HEK293T (cell line): Measurements from ENCODE around the gene LRRC8A.

Experiments used
- CTCF ChIA-PET: fragments of 350-600 bp; formaldehyde crosslinking; extraction: SDS; loops from one replicate; lab custom pipeline; 2021; ENCODE audit warnings: antibody characterized with exemption, inconsistent platforms; lab: Yijun Ruan, JAX
- POLR2A ChIA-PET: fragments of 350-600 bp; formaldehyde crosslinking; extraction: SDS; loops from one replicate; lab custom pipeline; 2020; ENCODE audit warnings: antibody characterized with exemption, inconsistent platforms; lab: Yijun Ruan, JAX
- DNase-seq: peaks from one replicate; pipeline ENCODE4 v3.0.0; 2012; ENCODE audit warnings: mixed read lengths; ENCODE audit errors: extremely low spot score
- ARNT ChIP-seq: fragments of 450-650 bp; IDR thresholded peaks from 2 replicates; pipeline ENCODE4 v1.6.1; 2017; ENCODE audit warnings: mild to moderate bottlenecking
- BHLHE40 ChIP-seq: fragments of 450-650 bp; IDR thresholded peaks from 2 replicates; pipeline ENCODE4 v1.6.1; 2016; ENCODE audit warnings: mild to moderate bottlenecking, moderate library complexity, borderline replicate concordance
- CTBP1 ChIP-seq: fragments of 450-650 bp; IDR thresholded peaks from 2 replicates; pipeline ENCODE4 v1.6.1; 2016; ENCODE audit warnings: borderline replicate concordance
- ELF4 ChIP-seq: fragments of 450-650 bp; IDR thresholded peaks from 2 replicates; pipeline ENCODE4 v1.6.1; 2017; ENCODE audit warnings: antibody characterized with exemption
- FOXA1 ChIP-seq: fragments of 450-650 bp; IDR thresholded peaks from 2 replicates; pipeline ENCODE4 v1.6.1; 2016; ENCODE audit warnings: mild to moderate bottlenecking
- FOXK2 ChIP-seq: fragments of 450-650 bp; IDR thresholded peaks from 2 replicates; pipeline ENCODE4 v1.6.1; 2016; ENCODE audit warnings: mild to moderate bottlenecking
- FOXM1 ChIP-seq: fragments of 450-650 bp; IDR thresholded peaks from 2 replicates; pipeline ENCODE4 v1.6.1; 2017; ENCODE audit warnings: mild to moderate bottlenecking, borderline replicate concordance
- HDGF ChIP-seq: fragments of 450-650 bp; IDR thresholded peaks from 2 replicates; pipeline ENCODE4 v1.6.1; 2017; ENCODE audit warnings: antibody characterized with exemption, borderline replicate concordance
- L3MBTL2 ChIP-seq: fragments of 450-650 bp; conservative IDR thresholded peaks from 2 replicates; pipeline ENCODE4 v1.6.1; 2016; ENCODE audit warnings: mild to moderate bottlenecking
- LEF1 ChIP-seq: fragments of 450-650 bp; IDR thresholded peaks from 2 replicates; pipeline ENCODE4 v1.6.1; 2017; ENCODE audit warnings: mild to moderate bottlenecking, borderline replicate concordance
- NFRKB ChIP-seq: fragments of 450-650 bp; IDR thresholded peaks from 2 replicates; pipeline ENCODE4 v1.6.1; 2016; ENCODE audit warnings: mild to moderate bottlenecking, moderate library complexity
- SP1 ChIP-seq: fragments of 450-650 bp; IDR thresholded peaks from 2 replicates; pipeline ENCODE4 v1.6.1; 2017
- SUZ12 ChIP-seq: fragments of 450-650 bp; IDR thresholded peaks from 2 replicates; pipeline ENCODE4 v1.6.1; 2016; ENCODE audit warnings: mild to moderate bottlenecking
- TARDBP ChIP-seq: fragments of 450-650 bp; IDR thresholded peaks from 2 replicates; pipeline ENCODE4 v1.6.1; 2016
- ZNF384 ChIP-seq: fragments of 450-650 bp; IDR thresholded peaks from 2 replicates; pipeline ENCODE4 v1.6.1; 2016
- TF ChIP-seq, protein P1 (sequence below): fragments of 450-650 bp; IDR thresholded peaks from 2 replicates; pipeline ENCODE4 v1.6.1; 2016

Gene LRRC8A

DNA sequence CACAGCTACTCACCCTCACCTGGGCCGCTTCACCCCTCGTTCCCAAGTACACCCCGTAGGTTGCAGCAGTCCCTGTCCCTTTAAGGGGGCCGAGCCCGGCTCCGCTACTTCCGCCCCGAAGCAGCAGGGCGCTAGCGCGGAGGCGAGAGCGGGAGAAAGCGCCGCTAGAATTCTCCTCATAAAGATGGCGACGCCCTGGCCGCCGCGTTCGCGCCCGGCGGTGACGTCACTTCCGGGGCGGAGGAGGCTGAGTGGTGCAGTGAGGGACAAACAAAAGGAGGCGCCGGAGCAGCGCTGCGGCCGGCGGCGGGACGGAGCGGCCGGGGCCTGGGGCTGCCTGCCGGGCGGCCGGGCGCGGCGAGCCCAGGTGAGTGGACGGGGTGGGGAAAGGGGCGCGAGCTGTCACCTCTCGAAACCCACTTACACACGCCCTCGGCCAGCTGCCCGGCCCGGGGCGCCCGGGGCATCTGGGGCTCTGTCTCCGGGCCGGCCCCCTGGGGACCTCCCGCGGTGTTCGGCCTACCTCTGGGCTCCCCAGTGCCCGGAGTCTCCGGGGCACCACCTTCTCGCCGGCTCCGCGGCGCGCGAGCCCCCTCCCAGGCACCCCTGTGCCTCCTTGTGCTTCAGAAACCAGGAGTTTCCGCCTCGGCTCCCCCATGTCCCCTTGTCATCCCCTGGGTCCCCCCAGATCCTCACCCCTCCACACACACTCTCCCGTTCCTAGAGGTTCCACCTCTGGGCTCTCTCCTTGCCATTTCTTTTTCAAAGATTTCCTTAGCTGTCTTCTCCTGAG is at the start of gene LRRC8A, which contains the start of gene KYAT1:
Gene LRRC8A (plus strand): TSS at position 250 of the 793 bp plus-strand sequence. CDS start 25,032 bp downstream, outside the sequence.
Gene KYAT1 (minus strand): TSS at position 67 of the 793 bp plus-strand sequence. CDS start 36,545 bp downstream, outside the sequence.
- TF ChIP-seq SP1 (no peak), FOXM1 (peak; percentile 60), FOXK2 (no peak), HDGF (no peak), ELF4 (peak; percentile 78)
- peak; percentile 97 for DNase-seq
- ChIA-PET POLR2A (interaction anchor here (0.6 to 1.5 kb wide), 4 partner anchors 13 to 64 kb away, joined by 3 to 4 read pairs (median 3); partner anchors contain the start of genes ENDOG and SPOUT1), CTCF (interaction anchor here (1.4 kb wide), 1 partner anchor 148 kb away, joined by 3 read pairs; no protein-coding TSS in a partner anchor)

DNA sequence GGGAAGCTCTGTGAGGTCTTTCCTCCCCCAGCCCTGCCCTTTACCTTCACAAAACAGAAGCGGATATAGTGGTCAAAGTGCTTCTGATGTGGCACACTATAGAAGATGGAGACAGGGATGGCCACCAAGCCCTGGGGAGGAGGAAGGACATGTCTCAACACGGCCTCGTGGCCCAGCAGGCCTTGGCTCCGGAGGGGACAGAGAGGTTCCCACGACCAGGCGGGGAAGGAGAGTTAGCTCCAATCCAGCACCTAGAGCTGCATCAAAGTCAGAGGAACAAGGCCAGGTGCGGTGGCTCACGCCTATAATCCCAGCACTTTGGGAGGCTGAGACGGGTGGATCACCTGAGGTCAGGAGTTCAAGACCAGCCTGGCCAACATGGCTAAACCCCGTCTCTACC is 48.2 kb upstream of the LRRC8A start:
- ChIA-PET CTCF (no interaction called here), POLR2A (no interaction called here)
- no peak for DNase-seq
- no peak for TF ChIP-seq NFRKB
- no peak for TF ChIP-seq SUZ12
- TF ChIP-seq ZNF384 = no peak
- TF ChIP-seq FOXK2 = no peak
- TF ChIP-seq ARNT = no peak
- TF ChIP-seq FOXM1 = no peak
- TF ChIP-seq BHLHE40 = no peak
- TF ChIP-seq HDGF = no peak
- TF ChIP-seq LEF1 = no peak
- no peak for TF ChIP-seq CTBP1
- TF ChIP-seq SP1 = no peak
- TF ChIP-seq FOXA1 = no peak
- no peak for TF ChIP-seq L3MBTL2
- no peak for TF ChIP-seq ELF4
- no peak for TF ChIP-seq TARDBP

DNA sequence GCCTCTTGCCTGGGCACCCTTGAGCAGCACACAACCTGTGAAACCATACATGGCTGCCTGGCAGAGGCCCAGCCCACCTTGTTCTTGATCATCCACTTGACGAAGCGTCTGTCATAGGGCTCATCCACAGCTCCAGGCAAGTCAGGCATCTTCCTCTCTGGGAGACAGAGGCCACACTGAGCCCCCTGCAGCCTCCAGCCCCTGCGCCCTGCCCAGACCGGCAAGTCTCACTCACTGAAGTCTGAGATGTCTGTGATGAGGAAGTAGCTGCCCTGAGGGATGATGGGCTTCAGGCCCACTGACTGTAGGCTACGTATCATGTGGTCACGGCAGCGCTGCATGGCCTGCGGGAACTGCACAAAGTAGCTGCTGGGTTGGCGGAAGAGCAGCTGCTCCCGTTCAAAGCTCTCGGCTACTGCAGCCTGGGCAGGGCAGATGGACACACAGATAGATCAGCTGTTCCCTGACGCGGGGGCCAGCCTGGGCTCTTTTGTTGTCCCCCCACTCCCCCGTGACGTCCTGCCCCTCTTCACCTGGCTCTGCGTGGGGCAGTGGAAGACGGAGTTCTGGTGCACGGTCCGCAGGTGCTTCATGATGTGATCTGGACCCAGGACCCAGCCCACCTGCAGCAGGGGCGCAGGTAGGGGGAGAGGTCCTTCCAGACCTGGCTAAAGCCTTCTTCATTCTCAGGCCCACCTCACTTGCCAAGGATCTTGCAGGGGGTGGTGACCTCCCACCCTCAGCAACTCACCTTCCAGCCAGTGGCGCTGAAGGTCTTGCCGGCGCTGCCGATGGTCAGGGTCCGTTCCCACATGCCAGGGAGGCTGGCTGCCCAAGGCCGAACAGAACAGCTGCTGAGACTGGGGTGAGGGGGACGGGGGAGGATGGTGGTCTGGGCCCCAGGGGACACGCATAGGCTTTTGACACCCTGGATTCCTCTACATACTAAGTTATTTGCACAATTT is 46.4 kb upstream of the LRRC8A start:
- TF ChIP-seq ARNT = no peak
- TF ChIP-seq NFRKB = no peak
- no peak for TF ChIP-seq HDGF
- TF ChIP-seq, protein P1, sequence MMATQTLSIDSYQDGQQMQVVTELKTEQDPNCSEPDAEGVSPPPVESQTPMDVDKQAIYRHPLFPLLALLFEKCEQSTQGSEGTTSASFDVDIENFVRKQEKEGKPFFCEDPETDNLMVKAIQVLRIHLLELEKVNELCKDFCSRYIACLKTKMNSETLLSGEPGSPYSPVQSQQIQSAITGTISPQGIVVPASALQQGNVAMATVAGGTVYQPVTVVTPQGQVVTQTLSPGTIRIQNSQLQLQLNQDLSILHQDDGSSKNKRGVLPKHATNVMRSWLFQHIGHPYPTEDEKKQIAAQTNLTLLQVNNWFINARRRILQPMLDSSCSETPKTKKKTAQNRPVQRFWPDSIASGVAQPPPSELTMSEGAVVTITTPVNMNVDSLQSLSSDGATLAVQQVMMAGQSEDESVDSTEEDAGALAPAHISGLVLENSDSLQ = no peak
- no peak for TF ChIP-seq ELF4
- TF ChIP-seq ZNF384 = no peak
- DNase-seq = no peak
- ChIA-PET POLR2A (no interaction called here), CTCF (no interaction called here)

DNA sequence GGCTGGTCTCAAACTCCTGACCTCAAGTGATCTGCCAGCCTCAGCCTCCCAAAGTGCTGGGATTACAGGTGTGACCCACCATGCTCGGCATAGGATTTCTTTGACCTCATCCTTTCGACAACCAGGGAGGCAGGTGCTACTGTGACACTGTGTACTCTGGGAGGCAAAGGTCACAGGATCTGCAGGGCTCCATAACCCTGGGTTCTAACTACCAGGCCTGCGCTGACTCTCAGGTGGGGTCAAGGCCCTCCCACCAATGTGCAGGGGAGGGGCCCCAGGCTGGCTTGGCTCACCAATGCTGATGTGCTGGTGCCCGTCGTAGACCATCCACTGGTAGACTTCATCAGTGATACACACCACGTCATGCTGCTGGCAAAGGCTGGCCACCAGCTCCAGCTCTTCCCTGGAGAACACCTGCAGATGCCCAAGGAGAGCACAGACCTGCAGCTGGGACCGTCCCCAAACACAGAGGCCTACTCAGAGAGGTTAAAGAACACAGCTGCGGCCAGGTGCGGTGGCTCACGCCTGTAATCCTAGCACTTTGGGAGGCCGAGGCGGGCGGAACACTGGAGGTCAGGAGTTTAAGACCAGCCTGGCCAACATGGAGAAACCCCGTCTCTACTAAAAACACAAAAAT is 45.3 kb upstream of the LRRC8A start:
- DNase-seq = peak; percentile 2
- TF ChIP-seq FOXM1 (no peak), BHLHE40 (no peak), FOXA1 (no peak), L3MBTL2 (no peak), ARNT (no peak), CTBP1 (no peak), ELF4 (no peak), SUZ12 (no peak), ZNF384 (no peak), NFRKB (no peak), TARDBP (no peak), FOXK2 (no peak), HDGF (no peak), SP1 (no peak), LEF1 (no peak)
- TF ChIP-seq, protein P1 = no peak
- ChIA-PET POLR2A (no interaction called here), CTCF (no interaction called here)

DNA sequence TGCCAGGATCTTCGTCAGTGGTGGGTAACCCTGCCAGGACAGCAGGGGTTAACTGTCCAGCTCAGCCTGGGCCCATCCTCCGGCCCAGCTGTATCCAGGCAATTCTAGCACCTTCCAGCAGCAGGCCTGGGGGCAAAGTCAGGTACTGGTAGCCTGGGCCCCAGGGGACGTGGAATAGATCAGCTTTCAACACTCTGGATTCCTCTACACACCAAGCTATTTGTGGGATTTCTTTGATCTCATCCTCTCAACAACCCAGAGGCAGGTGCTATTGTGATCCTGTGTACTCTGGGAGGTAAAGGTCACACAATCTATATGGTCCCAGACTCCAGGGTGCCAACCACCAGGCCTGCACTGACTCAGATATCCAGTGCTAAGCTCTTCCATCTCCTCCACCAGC is 43.6 kb upstream of the LRRC8A start:
- CTCF ChIA-PET = interaction anchor here (1.2 kb wide), 1 partner anchor 14 kb away, joined by 3 read pairs; no protein-coding TSS in a partner anchor
- POLR2A ChIA-PET = interaction anchor here (0.9 kb wide), 1 partner anchor 9 kb away, joined by 3 read pairs; the partner anchor contains the start of gene SPOUT1
- DNase-seq = no peak
- no peak for TF ChIP-seq BHLHE40
- no peak for TF ChIP-seq SUZ12
- TF ChIP-seq SP1 = no peak
- TF ChIP-seq ELF4 = no peak
- no peak for TF ChIP-seq LEF1
- TF ChIP-seq, protein P1 = no peak
- no peak for TF ChIP-seq FOXK2
- no peak for TF ChIP-seq TARDBP
- no peak for TF ChIP-seq ARNT
- no peak for TF ChIP-seq L3MBTL2
- no peak for TF ChIP-seq ZNF384
- no peak for TF ChIP-seq CTBP1
- TF ChIP-seq FOXA1 = no peak
- TF ChIP-seq NFRKB = no peak
- TF ChIP-seq HDGF = no peak
